A549 (cell line): Measurements from ENCODE around the gene DNAJA3. TPM values are rescaled to one million over a fixed set of nuclear protein-coding genes. Genes with fewer than 3 reads are reported as not detected.

Experiments
- ATAC-seq, 2 experiments: fragments of 200-7000 bp in 1 of 2; fragments of >200 bp in 1 of 2; cut with Nextera tagmentation in 1 of 2; cut with Tn5 transposase in 1 of 2; 3 replicates each; pipeline versions ENCODE4 v1.8.0 to v1.9.1; 2018 to 2020; ENCODE audit warnings: mild to moderate bottlenecking in 1 of 2, moderate library complexity in 1 of 2
- CTCF ChIA-PET: fragments of 300-600 bp; sonication (Branson Sonifier 250); formaldehyde crosslinking; extraction: SDS; loops from one replicate; lab custom pipeline; 2021; ENCODE audit warnings: antibody characterized with exemption, inconsistent platforms; lab: Yijun Ruan, JAX
- POLR2A ChIA-PET: fragments of 350-600 bp; formaldehyde crosslinking; extraction: SDS; loops from one replicate; lab custom pipeline; 2021; ENCODE audit warnings: antibody characterized with exemption, inconsistent platforms; lab: Yijun Ruan, JAX
- DNase-seq, 2 experiments: peaks; one replicate each; pipeline versions ENCODE4 v3.0.0 to v3.0.0-alpha.2; 2011 to 2016; ENCODE audit warnings: low read depth in 1 of 2, low spot score in 1 of 2
- FAIRE-seq: peaks from 2 replicates; lab custom pipeline; 2011; peaks lifted over from hg19 to GRCh38; lab: Jason Lieb, UNC
- H3K27ac ChIP-seq, 2 experiments: fragments of >200 bp; sonication (Bioruptor Twin); formaldehyde crosslinking; 3 replicates each; pipeline ENCODE4 v1.5.1; 2016 to 2017
- H3K4me1 ChIP-seq: fragments of >200 bp; sonication (Bioruptor Twin); formaldehyde crosslinking; 3 replicates; pipeline ENCODE4 v1.6.1; 2016
- H3K4me2 ChIP-seq: fragments of >200 bp; sonication (Bioruptor Twin); formaldehyde crosslinking; 3 replicates; pipeline ENCODE4 v1.6.1; 2016
- H3K4me3 ChIP-seq: fragments of >200 bp; sonication (Bioruptor Twin); formaldehyde crosslinking; 3 replicates; pipeline ENCODE4 v1.5.1; 2016
- H3K9me3 ChIP-seq: fragments of >200 bp; sonication (Bioruptor Twin); formaldehyde crosslinking; 3 replicates; pipeline ENCODE4 v1.6.1; 2016
- ATOH8 ChIP-seq: fragments of 250-450 bp; sonication (Bioruptor Pico); IDR thresholded peaks from 2 replicates; pipeline ENCODE4 v1.5.0; 2020; ENCODE audit warnings: low read depth, mild to moderate bottlenecking, moderate library complexity
- CTCF ChIP-seq: fragments of >200 bp; sonication (Bioruptor Twin); formaldehyde crosslinking; IDR thresholded peaks from 3 replicates; pipeline ENCODE4 v1.5.1; 2016
- E2F6 ChIP-seq: IDR thresholded peaks from 2 replicates; pipeline ENCODE4 v1.6.1; 2012; ENCODE audit warnings: low read depth, borderline replicate concordance
- ELK1 ChIP-seq: fragments of 150-350 bp; IDR thresholded peaks from 2 replicates; pipeline ENCODE4 v1.6.1; 2014; ENCODE audit warnings: low read depth, mild to moderate bottlenecking, low read length
- FOSB ChIP-seq: fragments of 250-450 bp; sonication (Bioruptor Pico); IDR thresholded peaks from 2 replicates; pipeline ENCODE4 v1.5.0; 2020; ENCODE audit warnings: mild to moderate bottlenecking, moderate library complexity
- FOSL2 ChIP-seq, 2 experiments: fragments of 450-650 bp in 1 of 2; fragments of >200 bp in 1 of 2; sonication (Bioruptor Twin) in 1 of 2; formaldehyde crosslinking; IDR thresholded peaks; 2 replicates each; pipeline versions ENCODE4 v1.5.0 to v1.6.1; 2016 to 2020; ENCODE audit warnings: mild to moderate bottlenecking in 1 of 2, moderate library complexity in 1 of 2
- HES2 ChIP-seq: fragments of >200 bp; sonication (Bioruptor Twin); formaldehyde crosslinking; IDR thresholded peaks from 2 replicates; pipeline ENCODE4 v1.6.1; 2016
- HMGXB4 ChIP-seq: fragments of 250-450 bp; sonication (Bioruptor Pico); IDR thresholded peaks from 2 replicates; pipeline ENCODE4 v1.5.0; 2021; ENCODE audit warnings: mild to moderate bottlenecking, moderate library complexity, borderline replicate concordance
- HOXB13 ChIP-seq: fragments of 250-450 bp; sonication (Bioruptor Pico); IDR thresholded peaks from 2 replicates; pipeline ENCODE4 v1.5.0; 2020; ENCODE audit warnings: low read depth, mild to moderate bottlenecking, moderate library complexity
- JUNB ChIP-seq: fragments of >200 bp; sonication (Bioruptor Twin); formaldehyde crosslinking; IDR thresholded peaks from 2 replicates; pipeline ENCODE4 v1.6.1; 2016
- KDM5A ChIP-seq: fragments of 200-600 bp; sonication (generic); IDR thresholded peaks from 2 replicates; pipeline ENCODE4 v1.6.1; 2016; ENCODE audit warnings: antibody characterized with exemption, mild to moderate bottlenecking
- MAFK ChIP-seq: fragments of 450-650 bp; IDR thresholded peaks from 2 replicates; pipeline ENCODE4 v1.6.1; 2014; ENCODE audit not compliant: partially characterized antibody
- NFE2L2 ChIP-seq: fragments of 150-350 bp; conservative IDR thresholded peaks from 2 replicates; pipeline ENCODE4 v1.6.1; 2014; ENCODE audit warnings: low read length
- NPAS2 ChIP-seq: fragments of 250-450 bp; sonication (Bioruptor Pico); IDR thresholded peaks from 2 replicates; pipeline ENCODE4 v1.8.0; 2022; ENCODE audit warnings: mild to moderate bottlenecking, moderate library complexity, borderline replicate concordance
- POLR2A ChIP-seq: IDR thresholded peaks from 2 replicates; pipeline ENCODE4 v1.6.1; 2012; ENCODE audit warnings: mild to moderate bottlenecking, low read length
- POLR2AphosphoS2 ChIP-seq: conservative IDR thresholded peaks from 2 replicates; pipeline ENCODE4 v1.6.1; 2012; ENCODE audit warnings: low read length, improper control_type of control experiment, inconsistent platforms
- RAD21 ChIP-seq, 2 experiments: fragments of >200 bp in 1 of 2; sonication (Bioruptor Twin) in 1 of 2; formaldehyde crosslinking in 1 of 2; IDR thresholded peaks in 1 of 2; conservative IDR thresholded peaks in 1 of 2; 2 replicates in 1 of 2; 3 replicates in 1 of 2; pipeline ENCODE4 v1.6.1; 2012 to 2018; ENCODE audit warnings: inconsistent platforms in 1 of 2
- RNF2 ChIP-seq: fragments of 200-600 bp; sonication (generic); IDR thresholded peaks from 2 replicates; pipeline ENCODE4 v1.6.1; 2016; ENCODE audit warnings: low read depth, mild to moderate bottlenecking, antibody characterized with exemption, moderate library complexity, borderline replicate concordance
- TFCP2L1 ChIP-seq: fragments of 250-450 bp; sonication (Bioruptor Pico); IDR thresholded peaks from 2 replicates; pipeline ENCODE4 v1.5.0; 2021; ENCODE audit warnings: mild to moderate bottlenecking
- USF2 ChIP-seq: fragments of 450-650 bp; IDR thresholded peaks from 2 replicates; pipeline ENCODE4 v1.6.1; 2014; ENCODE audit warnings: antibody characterized with exemption
- ZSCAN20 ChIP-seq: fragments of 250-450 bp; sonication (Bioruptor Pico); IDR thresholded peaks from 2 replicates; pipeline ENCODE4 v1.8.0; 2022; ENCODE audit warnings: mild to moderate bottlenecking, moderate library complexity
- WGBS: methylation state at CpG from one replicate; pipeline ENCODE4 v1.1.6; 2017; ENCODE audit errors: missing lambda C conversion rate; 5-methylcytosine and 5-hydroxymethylcytosine counted together
- polyA plus RNA-seq, 4 experiments: library from polyadenylated mRNA; depleted of rRNA in 3 of 4; stranded (reverse); fragments of >200 nt; fragmentation: RNase III in 1 of 4; extraction: RNeasy Plus Mini Kit Qiagen cat#74134 plus additional on column Dnase treatment in 1 of 4; gene quantifications; 2 replicates in 3 of 4; 3 replicates in 1 of 4; pipeline ENCODE4 v1.2.3, GENCODE V29; 2011 to 2017

DNAJA3 gene
- polyA plus RNA-seq, 2 of the 4 experiments (the other 2 are of a cell fraction), result 64.6 to 77.2 TPM

- DNase-seq, result no peak
- ChIA-PET POLR2A (no interaction called here), CTCF (interaction anchor here (0.6 to 32.6 kb wide), 5 partner anchors 11 to 40 kb away, joined by 3 to 833 read pairs (median 6); partner anchors contain the start of gene VASN)
- 64% methylated on average over 8 of the region's 8 CpGs for WGBS
- no peak for FAIRE-seq
- H3K4me1 ChIP-seq, result peaks cover 12% of the 10 kb centered on the region; the same call in 2 of the 3 replicates
- H3K4me2 ChIP-seq, result no peak overlapping the region
- peak; percentile 44 to 63; a peak in 4 of 6 replicates for ATAC-seq
- TF ChIP-seq USF2, result no peak
- TF ChIP-seq ATOH8 (CRISPR knock-in tag), result no peak
- H3K9me3 ChIP-seq, result no peaks in the 10 kb centered on the region
- H3K4me3 ChIP-seq, result no peak overlapping the region
- H3K27ac ChIP-seq, result no peak overlapping the region
These were observed 39.2 kb upstream of the DNAJA3 start for GRCh38 chr16:4386451-4386805.

GRCh38 chr16:4386951-4387565 is 38.6 kb upstream of the DNAJA3 start:
- CTCF ChIA-PET, result interaction anchor here (0.6 to 32.6 kb wide), 8 partner anchors 12 to 700 kb away, joined by 3 to 833 read pairs (median 4); partner anchors contain the start of gene VASN
- H3K4me1 ChIP-seq, result peaks cover 12% of the 10 kb centered on the region; the same call in 2 of the 3 replicates
- no peak for DNase-seq
- POLR2A ChIA-PET, result no interaction called here
- ATAC-seq, result no peak
- H3K4me2 ChIP-seq, result no peak overlapping the region
- peak overlapping the region in 1 of 2 experiments; percentile 26; a peak in 1 of 6 replicates for H3K27ac ChIP-seq
- FAIRE-seq, result no peak
- no peaks in the 10 kb centered on the region for H3K9me3 ChIP-seq
- no peak overlapping the region for H3K4me3 ChIP-seq
- TF ChIP-seq HES2 (no peak), FOSL2 (IDR thresholded peaks at IDR 0.05) (no peak), FOSL2 (CRISPR knock-in tag; IDR thresholded peaks at IDR 0.05) (peak; percentile 29; the same call in 1 of the 2 replicates)
- WGBS, result 90% methylated on average over 10 of the region's 10 CpGs

GRCh38 chr16:4387781-4388180 is 37.9 kb upstream of the DNAJA3 start:
- peaks cover 14% of the 10 kb centered on the region; the same call in 2 of the 3 replicates for H3K4me1 ChIP-seq

More at GRCh38 chr16:4387781-4388180, 37.9 kb upstream of the DNAJA3 start:
- 91% methylated on average over 18 of the region's 20 CpGs for WGBS
- no peaks in the 10 kb centered on the region for H3K9me3 ChIP-seq
- ChIA-PET CTCF (interaction anchor here (0.6 to 32.6 kb wide), 6 partner anchors 18 to 700 kb away, joined by 3 to 833 read pairs (median 4); partner anchors contain the start of gene VASN), POLR2A (no interaction called here)
- no peak overlapping the region for H3K27ac ChIP-seq
- TF ChIP-seq RAD21 (conservative IDR thresholded peaks at IDR 0.05 in 1 of 2, IDR thresholded peaks at IDR 0.05 in 1 of 2), result no peak
- TF ChIP-seq POLR2A, result no peak
- TF ChIP-seq ZSCAN20 (CRISPR knock-in tag), result no peak
- TF ChIP-seq E2F6, result no peak
- TF ChIP-seq ELK1, result no peak
- no peak for TF ChIP-seq MAFK
- no peak for TF ChIP-seq CTCF
- no peak for TF ChIP-seq TFCP2L1 (CRISPR knock-in tag)
- no peak for TF ChIP-seq NPAS2
- no peak for TF ChIP-seq HOXB13
- TF ChIP-seq FOSB (CRISPR knock-in tag), result no peak
- TF ChIP-seq POLR2AphosphoS2, result no peak
- TF ChIP-seq RNF2, result no peak
- no peak for TF ChIP-seq KDM5A
- no peak for TF ChIP-seq HMGXB4 (CRISPR knock-in tag)
- TF ChIP-seq NFE2L2, result no peak
- no peak for TF ChIP-seq JUNB
- H3K4me2 ChIP-seq, result no peak overlapping the region
- ATAC-seq (no peak), FAIRE-seq (no peak), DNase-seq (no peak)
- no peak overlapping the region for H3K4me3 ChIP-seq
